LHCN-M2 (cell line): ENCODE data around the gene RERG. TPM values are rescaled to one million over a fixed set of nuclear protein-coding genes. Genes with fewer than 3 reads are reported as not detected.
A peak's percentile ranks its signal among the peaks of the same experiment; 100 is the strongest.

Experiments used
- DNase-seq: peaks from one replicate; pipeline ENCODE4 v3.0.0-alpha.2; 2012; ENCODE audit warnings: low read depth
- total RNA-seq: library from RNA; depleted of rRNA; stranded (reverse); fragments of >200 nt; gene quantifications from 2 replicates; pipeline ENCODE4 v1.2.3, GENCODE V29; 2014

RERG gene
- total RNA-seq, 1 experiment from 2014 or later, result 5.3 TPM

- no peak for DNase-seq
Measured at GRCh38 chr12:15192720-15193119, 28.5 kb downstream of the RERG start.

DNA sequence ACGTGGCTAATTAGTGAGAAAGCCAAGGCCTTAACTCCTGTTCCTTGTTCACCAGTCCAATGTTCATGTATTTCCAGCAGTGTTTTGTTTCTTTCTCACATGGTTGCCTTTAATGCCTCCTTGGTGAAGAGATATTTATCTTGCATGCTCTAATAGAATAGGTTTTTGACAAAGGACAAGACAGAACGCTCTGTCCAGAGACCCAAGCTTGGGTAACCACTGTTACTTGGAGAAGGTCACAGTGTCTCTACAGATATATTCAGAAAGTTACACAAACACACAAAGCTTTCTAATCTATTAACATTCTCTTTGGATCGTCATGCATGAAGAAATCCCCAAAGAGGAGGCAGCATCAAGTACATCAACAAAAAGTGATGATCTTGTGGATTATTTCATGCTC lies 33.1 kb downstream of the RERG start:
- DNase-seq, result no peak

DNA sequence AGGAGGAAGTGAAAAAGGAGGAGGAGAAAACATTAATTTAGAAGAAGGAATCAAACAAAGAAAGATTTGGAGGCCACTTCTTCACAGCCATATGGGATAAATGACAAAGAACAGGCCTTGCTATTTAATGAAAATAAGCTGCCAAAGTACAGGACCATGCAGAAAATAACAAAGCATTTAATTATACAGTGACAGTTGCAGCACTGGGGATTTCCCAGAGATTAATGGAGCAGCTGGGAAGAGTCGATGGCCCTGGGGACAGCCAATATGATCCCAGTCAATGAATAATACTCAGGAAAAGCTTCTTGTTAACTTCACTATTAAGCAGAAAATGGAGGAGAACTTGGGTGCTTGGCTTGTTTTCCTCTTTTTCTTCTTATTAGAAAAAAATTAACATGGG lies 34.6 kb downstream of the RERG start:
- no peak for DNase-seq

- DNase-seq, result no peak
Measured at GRCh38 chr12:15184484-15184883, 36.7 kb downstream of the RERG start.

DNA sequence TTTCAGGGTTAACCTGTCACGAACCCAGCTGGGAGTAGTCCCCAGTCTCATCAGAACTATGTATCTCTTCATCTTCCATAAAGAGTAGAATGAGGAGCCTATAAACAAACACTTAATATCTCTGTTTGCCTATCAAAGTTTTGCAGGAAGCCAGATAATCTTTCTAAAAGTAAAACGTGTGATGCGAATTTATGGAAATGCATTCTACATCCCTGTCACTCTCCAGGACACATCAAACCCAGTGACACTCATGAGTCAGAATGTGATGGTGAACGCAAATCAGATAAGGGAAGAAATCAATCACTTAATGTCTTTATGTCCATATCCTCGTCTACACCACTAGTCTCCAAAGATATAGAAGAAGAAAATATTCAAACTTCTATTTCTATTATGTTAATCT lies 37.4 kb downstream of the RERG start:
- no peak for DNase-seq

- DNase-seq, result no peak
Measured at GRCh38 chr12:15181017-15181683, 40.1 kb downstream of the RERG start.

- DNase-seq, result no peak
Measured at GRCh38 chr12:15180325-15180724, 40.9 kb downstream of the RERG start.

DNA sequence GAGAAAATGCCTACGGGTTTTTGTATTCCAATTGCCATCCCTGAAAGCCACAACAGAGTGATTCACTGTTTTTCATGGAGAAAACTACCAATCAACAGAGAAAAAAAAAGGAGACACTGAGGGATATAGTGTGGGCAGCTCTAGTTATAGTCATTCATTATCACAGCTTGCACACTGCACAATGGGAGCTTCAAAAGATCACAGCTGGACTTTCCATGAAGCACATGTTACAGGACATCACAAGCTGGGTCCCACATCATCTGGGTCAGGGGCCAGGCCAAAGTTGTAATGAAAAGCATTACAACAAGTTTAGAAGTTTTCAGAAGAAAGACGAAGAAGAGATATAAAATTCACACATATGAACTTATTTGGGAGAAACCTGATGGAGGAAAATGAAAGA lies 41.5 kb downstream of the RERG start:
- DNase-seq, result peak; percentile 45

- no peak for DNase-seq
Measured at GRCh38 chr12:15173142-15173541, 48.1 kb downstream of the RERG start.

GRCh38 chr12:15172060-15172822 lies 49.0 kb downstream of the RERG start:
- no peak for DNase-seq

DNA sequence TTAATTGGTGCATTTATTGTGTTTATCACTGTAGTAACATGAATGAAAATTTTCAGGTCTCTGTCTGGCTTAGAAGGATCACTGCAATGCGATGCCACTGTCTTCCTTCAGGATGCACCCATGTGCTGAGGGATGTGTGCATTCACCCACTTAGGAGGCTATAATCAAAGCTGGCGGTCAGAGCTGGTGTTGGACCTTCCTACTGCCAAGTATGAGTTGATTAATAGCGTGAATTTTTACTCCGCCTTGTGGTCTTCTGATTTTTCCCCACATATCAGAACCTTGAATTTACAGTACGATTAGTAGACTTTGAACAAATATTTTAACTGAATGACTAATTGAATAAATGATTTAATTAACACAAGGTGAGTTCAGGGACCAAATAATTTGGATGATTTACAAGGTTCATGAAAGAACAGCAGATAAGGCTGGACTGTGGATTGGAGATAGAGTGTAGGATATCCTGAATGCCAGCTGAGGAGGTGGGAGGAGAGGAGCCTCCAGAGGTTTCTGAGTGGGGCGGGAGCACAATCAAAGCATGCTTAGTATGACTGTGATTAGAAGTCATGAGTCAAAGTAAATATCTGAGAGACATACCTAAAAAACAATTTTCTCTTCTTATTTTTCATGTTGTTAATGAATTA lies 50.1 kb downstream of the RERG start:
- no peak for DNase-seq

DNA sequence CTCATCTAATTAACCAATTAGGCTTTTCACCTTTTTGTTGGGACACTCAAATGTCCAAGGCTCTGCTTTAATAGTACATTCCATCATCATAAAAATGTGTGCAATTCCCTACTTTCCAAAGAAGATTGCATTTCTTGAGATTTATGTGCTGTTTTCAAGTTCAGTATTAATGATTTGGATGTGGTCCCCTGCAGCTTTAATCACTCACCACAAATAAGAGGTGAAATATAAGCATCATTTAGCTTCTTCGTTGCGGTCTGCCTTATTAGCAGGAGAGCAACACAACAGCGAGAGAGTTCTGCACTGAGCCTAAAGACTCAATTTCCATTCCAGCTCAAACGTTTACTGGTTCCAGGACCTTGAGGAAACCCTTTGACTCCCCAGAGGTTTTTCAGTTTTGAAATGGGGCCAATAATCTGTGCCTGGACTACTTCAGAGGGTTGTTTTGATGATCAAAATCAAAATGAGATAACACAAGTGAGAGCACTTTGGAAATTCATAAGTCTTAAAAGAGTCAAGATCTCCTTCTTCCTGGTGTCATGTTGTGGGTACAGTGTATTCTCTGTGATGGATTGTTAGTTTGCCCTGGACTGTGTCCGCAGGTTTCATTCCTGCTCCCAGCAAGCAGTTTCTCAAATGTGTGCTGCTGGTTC lies 53.1 kb downstream of the RERG start:
- no peak for DNase-seq

DNA sequence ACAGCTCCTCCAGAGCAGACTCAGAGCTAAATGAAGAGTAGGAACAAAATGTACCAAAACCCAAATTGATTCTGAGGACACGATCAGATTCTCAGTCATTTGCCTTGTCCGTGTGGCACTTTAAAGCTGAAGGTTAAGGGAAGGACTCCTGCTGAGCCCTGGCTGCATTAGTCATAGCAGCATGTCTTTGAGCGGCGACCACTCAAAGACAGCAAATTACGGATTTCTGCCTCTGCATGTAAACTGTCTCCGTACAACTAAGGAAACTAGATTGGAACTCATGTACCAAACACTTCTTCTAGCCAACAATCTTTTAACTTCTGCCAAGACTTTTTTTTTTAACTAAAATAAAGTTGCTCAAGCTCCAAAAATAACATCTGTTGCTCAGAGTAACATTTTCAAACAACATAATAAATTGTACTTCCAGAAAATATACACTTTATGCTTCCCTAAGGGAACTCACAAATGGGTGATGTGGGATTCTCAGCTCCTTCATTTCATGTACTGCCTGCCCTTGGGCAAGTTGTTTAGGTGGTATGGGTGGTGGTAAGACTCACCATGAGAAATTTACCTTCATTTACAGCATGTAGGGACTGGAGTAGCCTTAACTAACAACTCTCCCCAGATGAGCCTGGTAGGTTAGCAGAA lies 56.1 kb downstream of the RERG start:
- peak; percentile 62 for DNase-seq

GRCh38 chr12:15163030-15163976 lies 57.9 kb downstream of the RERG start:
- peak; percentile 52 for DNase-seq

GRCh38 chr12:15158083-15158482 lies 63.1 kb downstream of the RERG start:
- no peak for DNase-seq

GRCh38 chr12:15157269-15157671 lies 63.9 kb downstream of the RERG start:
- no peak for DNase-seq

GRCh38 chr12:15155271-15155670 lies 65.9 kb downstream of the RERG start:
- DNase-seq, result no peak

GRCh38 chr12:15154103-15154502 lies 67.1 kb downstream of the RERG start:
- DNase-seq, result no peak

DNA sequence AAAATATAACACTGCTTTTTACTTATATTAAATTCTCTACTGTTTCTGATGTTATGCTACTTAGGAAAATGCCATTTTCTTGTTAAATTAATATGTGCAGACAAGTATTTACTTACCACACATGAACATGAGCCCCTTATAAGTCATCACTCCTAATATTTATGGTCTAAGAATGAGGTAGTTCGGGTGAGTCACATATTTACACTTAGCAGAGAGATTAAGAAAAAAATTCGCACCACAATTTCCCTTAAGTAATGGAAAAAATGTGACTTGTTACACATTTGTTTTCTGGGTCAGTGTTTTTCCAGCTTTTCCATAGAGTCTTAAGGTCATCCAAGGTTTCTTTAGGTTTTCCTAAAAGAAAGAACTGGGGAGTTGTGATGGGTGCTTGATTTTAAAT lies 68.3 kb downstream of the RERG start:
- peak; percentile 77 for DNase-seq

GRCh38 chr12:15152456-15152855 lies 68.8 kb downstream of the RERG start:
- DNase-seq, result peak; percentile 54
